Measurements from ENCODE around the gene SLC25A21.

SLC25A21 gene

DNA sequence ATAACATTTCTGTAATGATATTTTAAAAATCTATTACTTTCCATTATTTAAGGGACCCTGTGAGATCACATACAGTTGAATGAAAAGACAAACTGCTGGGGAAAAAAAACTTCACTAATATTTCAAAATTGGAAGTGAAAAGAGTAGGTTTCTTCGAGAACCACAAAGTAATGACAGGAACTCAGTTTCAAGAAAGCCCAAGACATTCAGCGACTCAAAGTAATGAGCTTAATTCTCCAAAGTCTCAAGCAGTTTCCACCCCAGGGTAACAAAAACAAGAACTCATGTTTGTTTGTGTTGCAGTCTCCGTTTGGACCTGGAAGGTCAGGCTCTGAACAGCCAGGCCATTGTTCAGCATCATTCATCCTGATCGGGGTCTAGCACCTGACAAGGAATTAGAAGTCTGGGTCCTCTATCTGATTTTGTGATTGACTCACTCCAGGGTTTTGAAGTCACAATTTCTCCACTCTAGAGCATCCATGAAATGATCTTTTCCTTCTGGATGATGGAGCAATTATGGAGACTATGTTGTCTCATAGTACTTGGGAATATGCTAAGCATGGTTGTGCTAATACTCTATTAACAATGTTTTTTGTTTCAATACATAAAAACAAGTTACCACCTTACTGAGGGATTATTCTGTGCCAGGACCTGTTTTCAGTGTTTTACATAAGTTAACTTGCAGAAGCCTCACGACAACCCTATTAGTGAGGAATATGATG is 126.9 kb downstream of the SLC25A21 start:
- no peak for DNase-seq

DNA sequence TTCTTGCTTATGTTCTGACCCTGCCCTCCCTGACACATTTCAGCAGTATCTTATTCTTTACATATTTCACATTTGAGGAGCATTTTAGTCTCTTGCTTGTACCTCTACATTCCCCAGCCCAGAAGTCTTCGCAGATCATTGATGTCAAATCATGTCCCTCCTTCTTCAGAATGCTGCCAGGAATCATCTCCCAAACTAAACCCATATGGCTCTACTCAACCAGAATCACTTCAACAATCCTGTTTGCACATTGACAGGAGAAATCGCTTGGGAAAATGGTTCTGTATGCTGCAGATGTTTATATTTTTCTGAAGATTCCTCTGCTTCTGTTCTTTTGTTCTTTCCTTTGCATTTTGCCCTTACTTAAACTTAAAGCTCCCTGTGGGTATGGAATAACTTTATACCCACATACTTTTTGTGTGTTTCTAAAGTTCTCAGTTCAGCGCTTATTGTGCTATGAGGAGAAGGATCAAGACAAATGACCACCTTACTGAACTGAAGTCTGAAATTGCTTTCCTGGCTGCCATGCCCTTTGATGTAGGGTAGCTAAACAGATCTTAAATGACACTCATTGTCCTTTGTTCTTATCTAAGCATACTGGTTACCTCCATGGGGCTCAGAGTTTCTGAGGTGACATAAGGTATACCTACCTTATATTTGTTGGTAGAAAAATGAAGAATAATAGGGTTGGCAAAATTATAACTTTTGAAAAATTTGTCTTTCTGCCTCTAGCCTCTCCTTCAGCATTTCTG is 134.6 kb downstream of the SLC25A21 start:
- no peak for DNase-seq

DNA sequence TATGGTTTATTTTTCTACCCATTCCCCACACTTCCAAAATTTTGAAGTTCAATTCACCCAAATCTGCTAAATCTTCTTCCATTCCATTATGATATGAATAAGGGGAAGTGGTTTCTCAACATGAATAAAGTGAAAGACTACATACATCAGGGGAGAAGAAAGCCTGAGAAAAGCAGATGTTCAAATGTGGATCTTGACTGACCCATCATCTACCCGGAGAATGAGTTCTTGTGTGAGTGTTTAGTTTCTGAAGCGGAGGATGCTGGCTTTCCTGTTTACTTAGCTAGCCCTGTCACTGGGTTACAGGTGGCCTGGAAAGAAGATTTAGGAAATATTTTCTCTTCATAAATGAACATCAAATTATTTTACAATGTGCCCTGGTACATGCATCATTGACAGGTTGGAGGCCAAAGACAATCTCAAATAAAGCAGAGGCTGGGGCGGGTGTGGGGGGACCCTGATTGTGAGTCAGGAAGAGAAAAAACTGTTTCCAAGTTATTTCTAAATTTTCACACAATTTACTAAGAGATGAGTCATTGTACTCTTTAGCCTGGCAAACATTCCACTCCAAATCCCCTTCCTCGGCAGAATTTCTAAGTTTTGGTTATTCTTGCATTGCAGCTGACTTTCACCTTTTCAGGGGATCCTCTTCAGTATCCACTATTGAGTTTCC is 135.6 kb downstream of the SLC25A21 start:
- no peak for DNase-seq

DNA sequence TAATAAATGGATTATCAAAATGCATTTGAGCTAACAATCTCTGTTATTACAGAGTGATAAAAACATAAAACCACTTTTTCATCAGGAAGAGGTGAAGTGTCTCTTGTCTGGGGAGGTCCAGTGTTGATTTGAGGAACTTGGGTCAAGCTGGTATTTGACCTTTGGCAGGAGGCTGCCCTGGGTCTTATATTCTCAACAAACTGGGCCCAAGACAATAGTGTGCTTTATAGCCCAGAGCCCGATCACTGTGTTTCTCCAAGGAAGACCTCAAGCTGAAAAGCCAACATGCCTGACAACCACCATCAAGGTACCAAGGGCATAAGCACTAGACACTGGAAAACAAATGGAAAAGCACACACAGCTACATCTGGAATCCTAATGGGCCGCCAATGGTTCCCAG is 137.0 kb downstream of the SLC25A21 start:
- no peak for DNase-seq

DNA sequence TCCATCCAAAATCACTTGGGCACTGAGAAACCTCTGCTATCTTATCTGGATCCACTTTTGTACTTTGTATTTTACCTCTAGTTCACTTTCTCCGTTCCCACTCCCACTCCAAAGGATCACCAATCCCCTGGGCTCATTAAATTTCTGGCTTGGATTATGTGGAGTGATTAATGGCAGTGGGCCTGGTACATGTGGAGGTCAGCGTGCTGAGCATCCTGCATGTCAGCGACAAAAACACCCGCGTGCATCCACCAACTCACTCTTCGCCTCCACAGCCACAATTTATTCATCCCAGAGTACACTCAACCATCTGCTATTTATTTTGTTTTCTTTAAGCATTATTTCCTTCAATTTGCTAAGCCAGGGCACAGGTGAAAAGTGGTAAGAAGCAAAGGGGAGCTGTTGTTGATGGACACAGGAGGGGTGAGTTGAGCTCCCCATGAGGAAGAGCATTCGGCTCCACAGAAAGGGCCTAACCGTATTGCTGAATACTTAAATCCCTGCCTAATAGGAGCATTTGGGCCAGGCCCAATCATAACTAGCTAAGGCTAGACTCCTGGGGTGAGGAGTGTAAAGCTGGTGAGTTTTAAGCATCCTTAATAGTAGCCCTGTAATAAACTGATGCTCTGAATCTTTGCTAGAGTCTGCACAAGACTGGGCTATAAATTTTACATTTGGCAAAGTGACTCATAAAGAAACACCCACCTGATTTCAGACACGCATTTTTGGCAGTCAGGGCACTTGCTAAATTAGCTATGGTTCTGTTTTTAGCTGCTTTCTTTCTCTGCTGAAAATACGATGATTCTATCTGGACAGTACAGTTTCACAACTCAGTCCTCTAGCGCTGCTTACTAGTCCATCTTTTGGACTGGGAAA is 137.8 kb downstream of the SLC25A21 start:
- no peak for DNase-seq

DNA sequence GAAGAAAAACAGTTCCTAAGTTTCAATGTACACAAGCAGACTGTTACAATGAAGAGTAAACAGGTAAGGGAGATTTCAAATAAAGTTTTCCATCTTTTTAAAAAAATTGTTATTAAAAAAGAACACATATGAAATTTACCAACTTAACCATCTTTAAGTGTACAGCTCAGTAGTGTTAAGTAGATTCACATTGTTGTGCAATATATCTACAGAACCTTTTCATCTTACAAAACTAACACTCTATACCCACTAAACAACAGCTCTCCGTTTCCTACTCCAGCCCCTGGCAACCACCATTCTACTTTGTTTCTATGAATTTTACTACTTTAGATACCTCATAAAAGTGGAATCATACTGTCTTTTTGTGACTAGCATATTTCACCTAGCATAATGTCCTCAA is 139.5 kb downstream of the SLC25A21 start:
- no peak for DNase-seq

DNA sequence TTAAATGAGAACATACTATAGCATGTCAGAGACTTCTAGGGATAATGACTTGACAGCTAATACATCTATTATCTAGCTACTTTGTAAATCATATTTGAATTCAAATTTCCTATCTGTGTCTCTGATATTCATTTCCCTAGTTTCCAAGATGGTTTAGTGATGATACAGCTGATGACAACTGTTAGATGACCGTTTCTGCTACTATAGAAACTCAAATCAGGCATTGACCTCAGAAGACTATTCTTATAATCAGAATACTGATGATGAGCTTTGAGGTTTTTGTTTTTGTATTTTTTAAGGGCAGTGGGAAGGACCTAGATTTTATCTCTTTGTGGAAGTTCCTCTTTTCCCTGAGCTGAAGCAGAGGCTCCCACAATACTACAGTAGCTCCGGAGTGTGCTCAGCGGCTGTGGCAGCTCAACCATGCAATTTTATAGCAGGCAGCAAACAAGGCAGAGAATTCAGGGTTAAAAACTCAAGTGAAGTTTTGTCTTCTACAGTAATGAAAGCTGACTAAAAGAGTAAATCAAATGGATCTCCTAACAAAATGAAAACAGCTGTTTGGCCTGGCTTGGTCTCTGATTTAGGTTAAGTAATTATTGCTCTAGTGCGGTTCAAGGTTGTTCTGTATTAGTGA is 145.1 kb downstream of the SLC25A21 start:
- no peak for DNase-seq

DNA sequence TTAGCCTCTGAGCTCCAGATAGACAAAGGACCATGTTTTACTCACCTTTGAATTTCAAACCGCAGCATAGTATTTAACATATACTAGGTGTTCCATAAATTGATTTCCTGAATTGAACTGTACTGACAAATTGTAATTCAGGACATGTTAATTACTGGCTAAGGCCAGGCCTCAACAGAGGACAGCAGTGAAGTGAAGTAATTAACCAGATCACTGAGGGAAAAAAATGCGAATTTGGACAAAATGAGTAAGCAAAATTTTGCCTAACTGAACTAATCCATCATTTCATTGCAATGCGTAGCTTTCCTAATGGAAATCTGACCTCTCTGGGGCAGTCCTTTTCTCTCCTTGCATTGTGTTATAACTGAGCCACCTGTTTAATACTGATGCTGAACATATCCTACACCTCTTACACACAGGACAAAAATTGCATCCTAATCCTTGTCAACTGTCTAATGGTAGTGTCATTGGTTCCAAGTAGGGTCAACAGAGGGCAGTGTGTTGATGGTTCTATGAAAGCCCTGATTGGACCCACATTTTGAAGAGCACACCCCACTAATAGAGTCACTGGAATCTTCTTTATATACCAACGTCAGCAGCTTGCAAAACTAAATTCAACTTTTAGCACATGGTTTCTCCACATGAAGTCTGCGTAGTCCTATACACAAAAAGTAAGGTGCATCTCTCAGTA is 148.4 kb downstream of the SLC25A21 start:
- no peak for DNase-seq

DNA sequence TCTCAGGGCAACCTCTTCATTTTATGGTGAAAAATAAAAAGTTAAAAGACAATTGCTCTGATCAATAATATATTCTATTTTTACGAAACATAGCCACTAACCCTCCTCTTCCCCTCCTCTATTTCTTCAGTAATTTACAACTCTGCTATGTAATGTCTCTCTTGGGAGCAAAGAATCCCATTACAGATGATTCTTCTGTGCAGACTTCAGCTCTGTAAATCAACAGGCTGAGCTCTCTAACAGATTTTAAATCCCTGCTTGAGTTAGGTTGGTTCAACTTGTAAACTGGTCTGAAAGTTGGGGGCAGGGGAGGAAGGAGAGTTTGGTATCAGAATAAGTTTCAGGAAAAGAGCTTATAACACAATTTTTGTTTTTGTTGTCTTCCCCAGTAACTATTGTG is 151.0 kb downstream of the SLC25A21 start:
- no peak for DNase-seq

DNA sequence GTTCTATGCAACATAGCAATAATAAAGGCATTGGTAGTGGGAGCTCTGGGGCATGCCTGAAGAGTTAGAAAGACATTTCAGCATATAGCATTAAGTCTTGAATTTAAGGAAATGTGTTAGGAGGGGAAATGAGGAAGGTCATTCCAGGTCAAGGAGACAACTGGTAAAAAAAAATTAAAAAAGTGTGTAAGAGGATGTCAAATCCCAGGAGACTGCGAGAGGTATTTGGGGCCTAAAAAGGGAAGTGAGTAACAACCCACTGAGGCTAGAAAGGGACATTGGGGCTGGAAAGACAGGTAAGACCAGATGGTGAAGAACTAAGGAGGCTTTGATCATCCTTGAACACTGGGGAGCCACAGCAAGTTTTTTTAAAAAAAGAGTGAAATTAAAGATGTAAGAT is 152.9 kb downstream of the SLC25A21 start:
- DNase-seq = no peak

DNA sequence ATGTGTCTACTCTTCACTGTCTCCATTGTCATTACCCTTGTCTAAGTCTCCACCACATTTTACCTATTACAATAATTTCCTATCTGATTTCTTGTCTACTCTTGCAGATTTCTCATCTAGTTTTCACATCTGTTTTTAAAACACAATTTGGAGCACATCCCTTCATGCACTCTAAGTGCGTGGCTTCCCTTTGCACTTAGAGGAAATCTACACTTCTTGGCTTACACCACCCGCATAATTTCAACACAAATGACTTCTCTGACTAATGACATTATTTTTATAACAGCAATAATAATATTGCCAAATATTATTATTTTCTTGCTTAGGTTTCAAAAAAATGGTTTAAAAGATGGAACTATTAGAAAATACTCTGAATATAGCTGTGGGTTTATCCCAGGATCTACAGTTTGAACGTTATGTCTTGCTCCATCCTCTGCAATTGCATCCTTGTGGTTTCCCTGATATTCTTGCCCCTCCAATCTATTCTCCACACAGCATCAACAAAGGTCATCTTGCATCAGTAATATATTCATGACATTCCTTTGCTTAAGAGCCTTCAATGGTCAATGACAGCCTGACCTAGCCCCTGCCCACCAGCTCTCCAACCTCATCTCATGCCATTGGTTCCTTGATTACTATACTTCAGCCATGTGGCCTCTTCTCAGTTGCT is 153.7 kb downstream of the SLC25A21 start:
- DNase-seq = no peak

DNA sequence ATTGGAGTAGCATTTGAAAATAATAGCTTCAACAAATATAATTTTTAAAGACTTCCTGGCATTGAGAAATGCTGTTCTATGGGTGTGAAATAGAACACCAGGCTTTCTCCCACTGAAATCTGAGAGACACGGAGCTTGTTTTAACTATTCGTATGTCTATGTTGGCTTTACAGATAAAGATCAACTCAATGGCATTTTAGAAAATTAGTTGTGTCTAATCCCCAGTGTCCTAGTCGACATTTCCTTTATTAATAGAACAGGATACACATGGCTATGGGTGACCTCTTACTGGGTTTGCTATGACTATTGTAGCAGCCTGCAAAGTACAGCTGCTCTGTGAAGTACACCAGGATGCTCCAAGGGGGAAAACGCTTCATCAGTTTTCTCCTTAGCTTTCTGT is 159.3 kb downstream of the SLC25A21 start:
- no peak for DNase-seq

DNA sequence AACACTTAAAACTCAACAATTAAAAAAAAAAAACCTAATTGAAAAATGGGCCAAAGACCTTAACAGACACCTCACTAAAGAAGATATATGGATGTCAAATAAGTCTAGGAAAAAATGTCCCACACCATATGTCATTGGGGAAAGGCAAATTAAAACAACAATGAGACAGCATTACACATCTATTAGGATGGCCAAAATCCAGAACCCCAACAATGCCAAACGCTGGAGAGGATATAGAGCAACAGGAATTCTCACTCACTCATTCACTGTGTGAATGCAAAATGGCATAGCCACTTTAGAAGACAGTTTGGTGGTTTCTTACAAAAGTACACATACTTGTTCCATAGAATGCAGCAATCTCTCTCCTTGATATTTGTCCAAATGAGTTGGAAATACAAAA is 173.7 kb downstream of the SLC25A21 start:
- no peak for DNase-seq

DNA sequence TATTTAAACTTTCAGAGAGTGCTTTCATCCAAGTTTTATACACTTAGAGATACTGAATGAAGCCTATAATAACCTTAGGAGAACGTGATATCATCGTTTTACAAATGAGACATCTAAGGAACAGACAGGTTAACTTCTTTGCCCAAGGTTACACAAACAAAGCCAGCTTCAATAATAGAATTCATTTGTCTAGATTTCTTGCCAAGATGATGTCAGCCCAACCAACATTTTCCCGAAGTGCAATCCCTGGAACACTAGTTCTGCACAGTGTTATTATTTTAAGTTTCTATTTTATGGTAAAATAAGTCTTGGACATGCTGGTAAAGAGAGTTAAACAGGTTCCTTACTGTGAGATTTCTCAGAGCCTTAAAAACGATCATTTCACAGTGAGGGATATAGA is 174.6 kb downstream of the SLC25A21 start:
- DNase-seq = no peak

DNA sequence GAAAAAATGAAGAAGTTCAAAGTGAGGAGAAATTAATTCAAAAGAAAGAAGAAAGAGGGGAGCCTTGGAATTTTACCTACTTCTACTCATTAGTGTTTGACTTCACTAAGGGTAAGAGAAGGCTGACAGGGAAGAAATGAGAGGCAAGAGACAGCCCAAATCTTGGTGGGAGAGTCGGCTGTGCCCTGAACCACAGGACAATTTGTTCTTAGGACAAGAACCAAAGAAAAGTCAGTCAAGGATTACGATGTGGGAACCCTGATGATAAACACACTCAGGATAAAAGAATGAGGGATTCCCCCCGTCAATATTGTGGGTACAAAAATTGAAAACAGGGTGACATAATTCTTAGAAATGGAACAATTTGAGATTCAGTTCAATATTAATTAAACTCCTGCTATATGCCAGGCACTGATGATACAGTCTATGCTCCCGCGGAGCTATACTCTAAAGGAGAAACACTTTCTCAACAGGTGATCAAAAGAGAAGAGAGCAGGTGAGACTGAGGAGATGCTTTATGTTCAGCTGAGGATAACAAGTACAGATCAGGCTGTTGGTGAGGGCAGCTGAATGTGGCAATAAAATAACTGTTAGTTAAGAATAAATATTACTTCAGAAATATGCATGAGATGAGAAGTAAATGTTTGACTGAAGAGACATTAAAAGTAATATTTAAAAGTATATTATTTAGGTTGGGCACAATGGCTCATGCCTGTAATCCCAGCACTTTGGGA is 175.4 kb downstream of the SLC25A21 start:
- DNase-seq = no peak

DNA sequence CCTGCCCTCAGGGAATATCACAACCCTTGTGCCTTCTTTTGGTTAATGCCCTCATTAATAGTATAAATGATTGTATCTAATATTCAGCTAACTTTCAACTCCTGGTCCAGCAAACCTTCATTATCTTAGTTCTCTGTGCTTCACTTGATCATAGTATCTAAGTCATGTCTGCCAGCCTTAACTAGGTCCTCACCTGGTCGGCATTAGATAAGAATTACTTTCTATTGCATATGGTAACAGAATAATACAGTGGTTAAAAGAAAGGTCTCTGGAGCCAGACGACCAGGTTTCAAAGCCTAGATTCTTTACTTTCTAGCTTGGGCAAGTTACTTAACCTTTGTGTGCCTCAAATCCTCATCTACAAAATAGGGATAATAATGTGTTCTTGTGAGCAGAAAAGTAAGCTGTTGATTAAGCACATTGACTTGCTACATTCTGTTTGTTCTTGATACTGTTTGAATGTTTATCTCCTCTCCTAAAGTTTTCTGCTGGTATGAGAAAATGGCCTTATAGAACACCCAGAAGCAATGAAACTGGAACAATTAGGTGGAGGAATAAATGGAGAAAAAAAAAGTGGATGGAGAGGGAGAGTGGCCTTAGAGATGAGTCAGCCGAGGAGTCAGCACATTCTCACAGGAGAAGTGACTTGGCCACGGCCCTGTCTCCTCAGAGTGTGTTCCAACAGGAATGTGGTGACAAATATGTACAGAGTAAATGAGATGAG is 176.1 kb downstream of the SLC25A21 start:
- DNase-seq = no peak

DNA sequence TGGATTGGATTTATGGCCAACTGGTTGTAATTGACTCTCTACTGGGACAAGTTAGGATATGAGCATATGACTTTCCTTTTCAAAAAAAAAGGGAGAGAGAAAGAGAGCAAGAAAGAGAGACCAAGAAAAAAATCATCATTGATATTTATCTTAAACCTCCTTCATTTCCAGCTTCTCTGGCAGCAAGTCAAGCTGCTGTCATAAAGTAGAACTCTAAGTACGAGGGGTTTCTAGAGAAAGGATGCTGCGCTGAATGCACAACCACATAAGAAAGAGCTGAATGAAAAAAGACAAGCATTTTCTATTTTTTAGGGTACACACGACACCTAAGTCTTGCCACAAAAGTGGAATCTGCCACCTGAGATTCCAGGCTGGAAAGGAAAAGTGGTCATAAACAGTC is 182.6 kb downstream of the SLC25A21 start:
- DNase-seq = no peak

DNA sequence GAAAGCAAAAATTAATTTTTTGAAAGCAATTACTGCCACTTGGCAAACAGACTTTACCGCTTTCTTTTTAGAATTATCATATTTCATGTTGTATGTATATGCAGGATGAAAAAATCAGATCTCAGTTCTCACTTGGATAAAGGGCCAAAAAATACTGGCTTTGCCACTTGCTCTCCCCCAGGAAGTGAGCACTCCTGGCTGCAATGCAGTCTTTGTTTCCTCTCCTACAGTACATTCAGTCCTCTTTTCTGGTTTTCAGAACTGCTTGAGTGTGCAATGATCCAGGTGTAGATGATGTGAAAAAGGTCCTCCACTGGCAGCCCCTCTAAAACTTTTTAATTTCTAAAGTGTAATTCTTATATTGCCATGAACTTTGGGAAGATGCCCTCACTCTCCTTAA is 183.4 kb downstream of the SLC25A21 start:
- no peak for DNase-seq

DNA sequence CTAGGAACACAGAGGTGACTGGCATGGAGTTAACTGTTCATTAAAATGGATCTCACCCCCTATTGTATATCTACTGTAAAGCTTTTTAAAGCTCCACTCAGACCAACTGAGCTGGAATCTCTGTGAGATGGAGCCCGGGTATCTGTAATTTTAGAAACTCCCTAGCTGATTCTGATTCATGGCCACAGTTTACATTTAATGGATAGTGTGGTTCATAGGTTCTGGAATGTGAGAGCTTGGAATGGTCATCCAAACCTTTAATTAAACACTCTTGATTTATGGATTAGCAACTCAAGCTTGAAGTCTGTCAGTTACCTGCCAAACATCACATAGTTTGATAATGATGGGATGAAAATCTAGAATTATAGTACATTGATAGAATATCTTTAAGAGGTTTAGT is 183.8 kb downstream of the SLC25A21 start:
- no peak for DNase-seq
